Upper lobe of left lung (tissue), 4 donors: ENCODE measurements around the gene PHF21A.

Source experiments
- CTCF ChIP-seq, 6 experiments: fragments of 450-650 bp in 4 of 6; fragments of 200-600 bp in 2 of 6; sonication (generic) in 2 of 6; IDR thresholded peaks; one replicate each; pipeline ENCODE4 v1.5.1; 2016 to 2019; ENCODE audit warnings: antibody characterized with exemption in 6 of 6
- EP300 ChIP-seq, 4 donors: sonication (generic); formaldehyde crosslinking; IDR thresholded peaks; one replicate each; pipeline ENCODE4 v1.5.1; 2017; ENCODE audit warnings: antibody characterized with exemption in 4 of 4, control low read depth in 2 of 4
- POLR2A ChIP-seq, 4 donors: fragments of 450-650 bp; IDR thresholded peaks; one replicate each; pipeline ENCODE4 v1.5.1; 2016 to 2017; ENCODE audit warnings: antibody characterized with exemption in 4 of 4, mild to moderate bottlenecking in 2 of 4
- POLR2AphosphoS5 ChIP-seq, 2 donors: sonication (generic); formaldehyde crosslinking; IDR thresholded peaks; one replicate each; pipeline ENCODE4 v1.5.1; 2017; ENCODE audit warnings: antibody characterized with exemption in 2 of 2

GRCh38 chr11:45959851-45960250 is 161.4 kb downstream of the PHF21A start:
- TF ChIP-seq CTCF (IDR thresholded peaks at IDR 0.05) (no peak), POLR2A (IDR thresholded peaks at IDR 0.05) (no peak), EP300 (IDR thresholded peaks at IDR 0.05) (no peak), POLR2AphosphoS5 (IDR thresholded peaks at IDR 0.05) (no peak)
